HEK293 (cell line): ENCODE measurements around the gene CECR2.
A peak's percentile ranks its signal among the peaks of the same experiment; 100 is the strongest.

ENCODE experiments used
- CTCF ChIA-PET: fragments of 350-600 bp; formaldehyde crosslinking; extraction: SDS; loops from one replicate; lab custom pipeline; 2021; ENCODE audit warnings: antibody characterized with exemption; lab: Yijun Ruan, JAX
- POLR2A ChIA-PET: fragments of 300-600 bp; formaldehyde crosslinking; extraction: SDS; loops from one replicate; lab custom pipeline; 2020; ENCODE audit warnings: antibody characterized with exemption, inconsistent platforms; lab: Yijun Ruan, JAX
- H3K27ac ChIP-seq: fragments of 200-500 bp; sonication (Bioruptor generic); 2 replicates; pipeline ENCODE4 v1.5.1; 2014; ENCODE audit warnings: low read depth, low read length, control low read depth, inconsistent platforms; ENCODE audit errors: extremely low read depth
- H3K36me3 ChIP-seq, 2 experiments: fragments of 200-500 bp in 1 of 2; sonication (Bioruptor generic) in 1 of 2; 1 replicate in 1 of 2; 2 replicates in 1 of 2; pipeline ENCODE4 v1.5.1; 2014 to 2017; ENCODE audit warnings: inconsistent platforms in 2 of 2, low read length in 2 of 2; ENCODE audit not compliant: control insufficient read depth in 2 of 2, insufficient read depth in 1 of 2
- H3K4me1 ChIP-seq: fragments of 200-500 bp; sonication (Bioruptor generic); 2 replicates; pipeline ENCODE4 v1.5.1; 2014; ENCODE audit warnings: mild to moderate bottlenecking, low read length, inconsistent platforms; ENCODE audit not compliant: control insufficient read depth, insufficient read depth
- H3K4me3 ChIP-seq: 2 replicates; pipeline ENCODE4 v1.5.1; 2011; ENCODE audit warnings: low read depth, mild to moderate bottlenecking, control low read depth, low read length, moderate library complexity
- H3K9me3 ChIP-seq: fragments of 200-500 bp; sonication (Bioruptor generic); 2 replicates; pipeline ENCODE4 v1.5.1; 2014; ENCODE audit warnings: low read depth, low read length, inconsistent platforms; ENCODE audit not compliant: control insufficient read depth, insufficient read depth
- EGR2 ChIP-seq: fragments of 450-650 bp; formaldehyde crosslinking; IDR thresholded peaks from 2 replicates; pipeline ENCODE4 v1.5.1; 2016; ENCODE audit warnings: low read depth, missing biosample characterization, missing genetic modification characterization
- ELK4 ChIP-seq: IDR thresholded peaks from 2 replicates; pipeline ENCODE4 v1.6.1; 2011; ENCODE audit warnings: mild to moderate bottlenecking, low read depth, low read length, borderline replicate concordance
- GLIS2 ChIP-seq: fragments of 450-650 bp; formaldehyde crosslinking; IDR thresholded peaks from 2 replicates; pipeline ENCODE4 v1.5.1; 2016; ENCODE audit warnings: missing biosample characterization, missing genetic modification characterization
- HOXC10 ChIP-seq: sonication (generic); formaldehyde crosslinking; IDR thresholded peaks from 2 replicates; pipeline ENCODE4 v1.8.1; 2023; ENCODE audit warnings: mild to moderate bottlenecking, missing genetic modification reagents
- KLF10 ChIP-seq: fragments of 450-650 bp; IDR thresholded peaks from 2 replicates; pipeline ENCODE4 v1.5.1; 2018; ENCODE audit warnings: missing biosample characterization, mild to moderate bottlenecking, missing genetic modification characterization
- KLF9 ChIP-seq: fragments of 450-650 bp; formaldehyde crosslinking; IDR thresholded peaks from 2 replicates; pipeline ENCODE4 v1.5.1; 2016; ENCODE audit warnings: missing biosample characterization, missing genetic modification characterization, low read depth
- MEIS1 ChIP-seq: sonication (generic); formaldehyde crosslinking; IDR thresholded peaks from 2 replicates; pipeline ENCODE4 v1.8.1; 2022; ENCODE audit warnings: missing genetic modification reagents, mild to moderate bottlenecking, borderline replicate concordance
- PATZ1 ChIP-seq: fragments of 450-650 bp; formaldehyde crosslinking; IDR thresholded peaks from 2 replicates; pipeline ENCODE4 v1.5.1; 2016; ENCODE audit warnings: missing biosample characterization, missing genetic modification characterization
- REST ChIP-seq: fragments of 450-650 bp; formaldehyde crosslinking; IDR thresholded peaks from 2 replicates; pipeline ENCODE4 v1.5.1; 2016; ENCODE audit warnings: missing biosample characterization, missing genetic modification characterization
- YY2 ChIP-seq: fragments of 450-650 bp; formaldehyde crosslinking; IDR thresholded peaks from 2 replicates; pipeline ENCODE4 v1.5.1; 2016; ENCODE audit warnings: missing biosample characterization, missing genetic modification characterization
- ZBTB44 ChIP-seq: fragments of 450-650 bp; IDR thresholded peaks from 2 replicates; pipeline ENCODE4 v1.5.1; 2018; ENCODE audit warnings: missing biosample characterization, mild to moderate bottlenecking, missing genetic modification characterization
- ZBTB7A ChIP-seq: fragments of 450-650 bp; formaldehyde crosslinking; IDR thresholded peaks from 2 replicates; pipeline ENCODE4 v1.5.1; 2016; ENCODE audit warnings: low read depth, missing biosample characterization, missing genetic modification characterization
- ZBTB8A ChIP-seq: fragments of 450-650 bp; formaldehyde crosslinking; IDR thresholded peaks from 2 replicates; pipeline ENCODE4 v1.5.1; 2016; ENCODE audit warnings: missing biosample characterization, missing genetic modification characterization
- ZEB2 ChIP-seq: fragments of 450-650 bp; formaldehyde crosslinking; IDR thresholded peaks from 2 replicates; pipeline ENCODE4 v1.5.1; 2016; ENCODE audit warnings: missing biosample characterization, missing genetic modification characterization
- ZNF112 ChIP-seq: fragments of 450-650 bp; formaldehyde crosslinking; IDR thresholded peaks from 2 replicates; pipeline ENCODE4 v1.5.0; 2017; ENCODE audit warnings: missing biosample characterization, missing genetic modification characterization
- ZNF169 ChIP-seq: fragments of 450-650 bp; formaldehyde crosslinking; IDR thresholded peaks from 2 replicates; pipeline ENCODE4 v1.5.1; 2016; ENCODE audit warnings: missing biosample characterization, missing genetic modification characterization
- ZNF202 ChIP-seq: fragments of 450-650 bp; formaldehyde crosslinking; IDR thresholded peaks from 2 replicates; pipeline ENCODE4 v1.5.1; 2016; ENCODE audit warnings: missing biosample characterization, missing genetic modification characterization, borderline replicate concordance
- ZNF391 ChIP-seq: fragments of 450-650 bp; formaldehyde crosslinking; IDR thresholded peaks from 2 replicates; pipeline ENCODE4 v1.5.1; 2016; ENCODE audit warnings: low read depth, missing biosample characterization, missing genetic modification characterization, borderline replicate concordance
- ZNF549 ChIP-seq: fragments of 450-650 bp; IDR thresholded peaks from 2 replicates; pipeline ENCODE4 v1.5.1; 2018; ENCODE audit warnings: missing biosample characterization, missing genetic modification characterization, mild to moderate bottlenecking, inconsistent platforms, moderate library complexity
- ZNF707 ChIP-seq: fragments of 450-650 bp; formaldehyde crosslinking; IDR thresholded peaks from 2 replicates; pipeline ENCODE4 v1.5.1; 2016; ENCODE audit warnings: missing biosample characterization, missing genetic modification characterization
- ZSCAN16 ChIP-seq: fragments of 450-650 bp; formaldehyde crosslinking; IDR thresholded peaks from 2 replicates; pipeline ENCODE4 v1.5.1; 2016; ENCODE audit warnings: missing biosample characterization, missing genetic modification characterization

CECR2 gene

DNA sequence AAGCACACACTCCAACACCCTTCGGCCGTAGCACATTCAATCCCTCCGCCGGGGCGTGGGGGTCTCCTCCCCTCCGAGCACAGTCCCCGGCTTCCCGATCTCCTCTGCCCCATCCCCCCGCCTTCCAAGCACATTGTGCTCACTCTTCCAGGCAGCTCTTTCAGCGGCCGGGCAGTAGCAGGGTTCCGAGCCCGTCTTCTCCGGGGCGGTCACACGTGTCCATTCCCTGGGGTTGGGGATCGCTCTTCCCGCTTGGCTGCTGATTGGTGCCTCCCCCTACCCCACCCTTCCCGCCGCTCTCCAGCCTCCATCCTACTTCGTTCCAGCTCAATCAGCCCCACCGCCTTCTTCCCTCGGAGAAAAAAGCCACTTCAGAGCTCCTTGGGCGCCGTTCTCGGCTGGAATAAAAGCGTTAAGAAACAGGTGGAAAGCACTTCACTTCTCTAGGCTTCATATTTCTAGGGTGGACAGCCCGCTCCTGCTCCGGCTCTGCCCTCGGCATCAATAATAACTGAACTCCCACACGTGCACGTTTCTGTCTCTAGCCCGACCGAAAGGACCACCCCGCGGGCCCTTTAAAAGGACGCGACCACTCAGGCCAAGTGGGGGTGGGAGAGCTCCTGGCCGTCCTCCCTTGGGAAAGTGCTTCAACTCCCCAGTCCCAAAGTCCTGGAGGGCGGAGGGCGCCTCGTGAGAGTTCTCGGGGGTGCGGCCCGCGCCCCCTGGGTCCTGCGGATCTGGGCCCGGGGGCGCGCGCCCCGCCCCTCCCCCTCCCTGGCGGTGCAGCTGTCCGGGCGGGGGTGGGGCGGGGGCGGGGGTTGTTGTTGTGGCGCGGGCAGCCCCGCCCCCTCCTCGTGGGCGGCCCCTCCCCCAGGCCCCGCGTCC, 464 bp upstream of the CECR2 start (continued):
- TF ChIP-seq ZEB2 (tag by site-specific recombination) (peak; percentile 73), GLIS2 (tag by site-specific recombination) (peak; percentile 73), ZNF112 (tag by site-specific recombination) (no peak), ZNF391 (tag by site-specific recombination) (0 out of 2 replicates have a peak, but pooled peaks have one; percentile 41), ZNF202 (no peak), HOXC10 (CRISPR knock-in tag) (no peak), MEIS1 (CRISPR knock-in tag) (no peak), PATZ1 (peak; percentile 98), ELK4 (no peak), YY2 (tag by site-specific recombination) (0 out of 2 replicates have a peak, but pooled peaks have one; percentile 40), ZNF549 (tag by site-specific recombination) (no peak), ZNF707 (tag by site-specific recombination) (no peak), REST (tag by site-specific recombination) (peak; percentile 67), ZNF169 (no peak), ZBTB44 (tag by site-specific recombination) (no peak), KLF9 (peak; percentile 93)
- TF ChIP-seq, all 188 proteins: peak for 59

GRCh38 chr22:17370026-17370765, 936 bp downstream of the CECR2 start:
- peak overlapping the region; percentile 92 for H3K4me3 ChIP-seq
- H3K9me3 ChIP-seq = no peaks in the 10 kb centered on the region
- POLR2A ChIA-PET = interaction anchor here (1.0 to 4.6 kb wide), 6 partner anchors 9 to 199 kb away, joined by 3 to 25 read pairs (median 7); no protein-coding TSS in a partner anchor
- CTCF ChIA-PET = interaction anchor here (1.0 to 2.6 kb wide), 3 partner anchors 19 to 198 kb away, joined by 3 to 16 read pairs (median 9); no protein-coding TSS in a partner anchor
- peaks cover 3% of the 10 kb centered on the region for H3K4me1 ChIP-seq
- H3K36me3 ChIP-seq = no peaks in the 10 kb centered on the region
- peak overlapping the region; percentile 90 for H3K27ac ChIP-seq
- peak; percentile 74 for TF ChIP-seq ZBTB8A
- TF ChIP-seq KLF10 (tag by site-specific recombination) = no peak
- no peak for TF ChIP-seq ZSCAN16
- no peak for TF ChIP-seq REST (tag by site-specific recombination)
- TF ChIP-seq EGR2 (tag by site-specific recombination) = no peak
- 0 out of 2 replicates have a peak, but pooled peaks have one; percentile 9 for TF ChIP-seq ZBTB7A (tag by site-specific recombination)
